ENCODE data around the gene XPO6. TPM values are rescaled to one million over a fixed set of nuclear protein-coding genes. Genes with fewer than 3 reads are reported as not detected.

The XPO6 gene
- total and polyA plus RNA-seq, 12 donors, result 61.1 to 194 (median 95.8) TPM

DNA sequence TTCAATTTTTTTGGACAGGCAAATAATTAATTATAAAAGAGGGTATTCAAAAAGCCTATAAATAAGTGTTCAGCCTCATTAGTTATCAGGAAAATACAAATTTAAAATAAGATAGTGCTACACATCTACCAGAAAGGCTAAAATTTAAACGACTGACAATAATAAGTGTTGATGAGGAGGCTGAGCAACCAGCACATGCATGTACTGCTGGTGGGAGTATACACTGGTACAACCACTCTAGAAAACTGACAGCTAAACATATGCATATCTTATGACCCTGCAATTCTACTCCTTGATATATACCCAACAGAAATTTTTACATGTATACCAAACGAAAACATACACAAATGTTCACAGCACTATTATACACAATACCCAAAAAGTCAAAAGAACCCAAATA is 27.1 kb downstream of the XPO6 start:
- Histone ChIP-seq H3K36me3 (replicated peaks in 1 of 2) (peaks cover 0 to 4% of the 10 kb centered on the region in 2 donors), H3K9me3 (replicated peaks in 1 of 3) (no peaks in the 10 kb centered on the region), H3K27ac (no peak overlapping the region), H3K4me3 (no peak overlapping the region), H3K4me1 (replicated peaks in 1 of 2) (peaks cover 52 to 69% of the 10 kb centered on the region in 2 donors), H3K27me3 (no peaks in the 10 kb centered on the region)
- TF ChIP-seq POLR2A (IDR thresholded peaks at IDR 0.05), result no peak
- TF ChIP-seq, protein P1, sequence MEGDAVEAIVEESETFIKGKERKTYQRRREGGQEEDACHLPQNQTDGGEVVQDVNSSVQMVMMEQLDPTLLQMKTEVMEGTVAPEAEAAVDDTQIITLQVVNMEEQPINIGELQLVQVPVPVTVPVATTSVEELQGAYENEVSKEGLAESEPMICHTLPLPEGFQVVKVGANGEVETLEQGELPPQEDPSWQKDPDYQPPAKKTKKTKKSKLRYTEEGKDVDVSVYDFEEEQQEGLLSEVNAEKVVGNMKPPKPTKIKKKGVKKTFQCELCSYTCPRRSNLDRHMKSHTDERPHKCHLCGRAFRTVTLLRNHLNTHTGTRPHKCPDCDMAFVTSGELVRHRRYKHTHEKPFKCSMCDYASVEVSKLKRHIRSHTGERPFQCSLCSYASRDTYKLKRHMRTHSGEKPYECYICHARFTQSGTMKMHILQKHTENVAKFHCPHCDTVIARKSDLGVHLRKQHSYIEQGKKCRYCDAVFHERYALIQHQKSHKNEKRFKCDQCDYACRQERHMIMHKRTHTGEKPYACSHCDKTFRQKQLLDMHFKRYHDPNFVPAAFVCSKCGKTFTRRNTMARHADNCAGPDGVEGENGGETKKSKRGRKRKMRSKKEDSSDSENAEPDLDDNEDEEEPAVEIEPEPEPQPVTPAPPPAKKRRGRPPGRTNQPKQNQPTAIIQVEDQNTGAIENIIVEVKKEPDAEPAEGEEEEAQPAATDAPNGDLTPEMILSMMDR (IDR thresholded peaks at IDR 0.05), result no peak
- no peak for DNase-seq
- intact Hi-C loops (cut with DNase I), result no loop called here
- WGBS, 4 donors, result 94 to 99% (median 98%) methylated on average over 2 of the region's 2 CpGs

DNA sequence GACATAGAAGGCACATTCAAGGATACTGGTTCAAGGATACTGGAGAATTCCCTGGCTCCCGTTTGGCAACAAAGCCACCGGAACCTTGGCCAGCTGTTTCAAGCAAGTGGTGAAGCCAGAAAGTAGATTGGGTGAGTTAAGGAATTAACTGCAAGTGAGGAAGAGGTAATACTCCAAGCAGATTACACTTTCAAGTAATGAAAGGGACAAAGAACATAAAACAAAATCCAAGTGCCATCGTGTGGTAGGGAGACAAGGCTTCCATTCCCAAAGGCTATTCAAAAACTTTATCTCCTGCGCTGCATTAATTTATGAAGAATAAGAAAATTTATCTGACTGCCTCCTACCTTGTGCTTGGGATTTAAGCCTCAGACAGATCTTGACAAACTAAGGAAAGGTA is 27.8 kb downstream of the XPO6 start:
- 54 to 66% (median 63%) methylated on average over 4 of the region's 4 CpGs for WGBS, 4 donors
- no peaks in the 10 kb centered on the region for H3K9me3 ChIP-seq (replicated peaks in 1 of 3)
- peaks cover 0 to 4% of the 10 kb centered on the region in 2 donors for H3K36me3 ChIP-seq (replicated peaks in 1 of 2)
- H3K4me1 ChIP-seq (replicated peaks in 1 of 2), result peaks cover 49 to 62% of the 10 kb centered on the region in 2 donors
- H3K27me3 ChIP-seq, result no peaks in the 10 kb centered on the region
- H3K4me3 ChIP-seq, result no peak overlapping the region
- TF ChIP-seq, protein P1 (IDR thresholded peaks at IDR 0.05), result no peak
- TF ChIP-seq POLR2A (IDR thresholded peaks at IDR 0.05), result no peak
- intact Hi-C loops (cut with DNase I), result no loop called here
- peak overlapping the region in 1 of 5 donors; percentile 17 for H3K27ac ChIP-seq
- DNase-seq, result no peak

DNA sequence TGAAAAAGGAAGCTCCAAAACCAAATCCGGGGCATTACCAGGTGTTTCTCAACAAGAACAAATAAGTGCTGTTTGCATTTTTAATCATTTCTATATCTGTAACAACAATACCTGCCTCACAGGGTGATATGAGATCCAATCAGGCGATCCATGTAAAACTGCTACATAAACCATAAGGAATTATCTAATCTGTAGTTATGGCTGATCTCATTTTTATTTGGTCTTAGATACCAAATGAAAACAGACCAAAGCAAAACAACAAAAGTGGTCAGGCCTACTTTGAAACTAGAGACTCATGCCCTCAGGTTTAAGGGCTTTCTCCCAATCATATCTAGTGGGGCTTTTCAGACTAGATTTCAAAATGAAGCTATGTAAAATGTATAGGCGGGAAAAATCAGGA is 28.3 kb downstream of the XPO6 start:
- Histone ChIP-seq H3K4me3 (no peak overlapping the region), H3K27ac (peak overlapping the region in 1 of 5 donors; percentile 17), H3K36me3 (replicated peaks in 1 of 2) (peaks cover 0 to 4% of the 10 kb centered on the region in 2 donors), H3K9me3 (replicated peaks in 1 of 3) (no peaks in the 10 kb centered on the region), H3K27me3 (no peaks in the 10 kb centered on the region), H3K4me1 (replicated peaks in 1 of 2) (peaks cover 49 to 62% of the 10 kb centered on the region in 2 donors)
- no peak for DNase-seq
- TF ChIP-seq POLR2A (IDR thresholded peaks at IDR 0.05), result no peak
- TF ChIP-seq, protein P1 (IDR thresholded peaks at IDR 0.05), result no peak
- 81 to 94% (median 86%) methylated on average over 3 of the region's 3 CpGs for WGBS, 4 donors
- intact Hi-C loops (cut with DNase I), result no loop called here

DNA sequence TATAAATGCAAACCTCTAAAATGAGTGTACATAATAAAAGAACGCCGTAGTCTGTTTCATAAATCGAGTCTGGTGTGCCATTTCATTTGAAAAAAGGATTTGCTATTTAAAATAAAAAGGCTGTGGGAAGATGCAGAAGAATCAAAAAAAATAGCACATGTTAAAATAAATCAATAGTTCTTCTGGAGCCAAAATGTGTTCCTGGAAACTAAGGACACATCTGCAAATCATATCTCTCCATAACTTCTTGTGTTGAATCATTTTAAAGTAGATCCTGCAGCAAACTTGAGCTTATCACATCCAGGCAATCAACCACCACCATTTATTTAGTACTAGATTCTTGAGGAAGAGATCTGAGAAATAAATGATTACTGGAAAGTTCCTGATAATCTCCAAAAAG is 29.0 kb downstream of the XPO6 start:
- 80 to 87% (median 82%) methylated on average over 3 of the region's 3 CpGs for WGBS, 4 donors
- H3K36me3 ChIP-seq (replicated peaks in 1 of 2), result peaks cover 0 to 4% of the 10 kb centered on the region in 2 donors
- H3K4me3 ChIP-seq, result no peak overlapping the region
- no peaks in the 10 kb centered on the region for H3K27me3 ChIP-seq
- peak overlapping the region in 1 of 5 donors; percentile 48 for H3K27ac ChIP-seq
- intact Hi-C loops (cut with DNase I), result no loop called here
- H3K9me3 ChIP-seq (replicated peaks in 1 of 3), result no peaks in the 10 kb centered on the region
- DNase-seq, result no peak
- H3K4me1 ChIP-seq (replicated peaks in 1 of 2), result peaks cover 43 to 58% of the 10 kb centered on the region in 2 donors
- no peak for TF ChIP-seq POLR2A (IDR thresholded peaks at IDR 0.05)
- TF ChIP-seq, protein P1 (IDR thresholded peaks at IDR 0.05), result no peak
